Sigmoid colon (tissue), 3 donors: Measurements from ENCODE around the gene WNT7A.

Experiments used
- POLR2A ChIP-seq, 2 donors: fragments of 450-650 bp; IDR thresholded peaks; one replicate each; pipeline ENCODE4 v1.6.1; 2016; ENCODE audit warnings: antibody characterized with exemption in 2 of 2, mild to moderate bottlenecking in 2 of 2, moderate library complexity in 2 of 2
- TF ChIP-seq, protein P1 (sequence below), 4 experiments: fragments of 450-650 bp in 3 of 4; fragments of 200-600 bp in 1 of 4; IDR thresholded peaks; one replicate each; pipeline ENCODE4 v1.5.1; 2016 to 2019; ENCODE audit warnings: antibody characterized with exemption in 4 of 4, mild to moderate bottlenecking in 3 of 4, moderate library complexity in 2 of 4

DNA sequence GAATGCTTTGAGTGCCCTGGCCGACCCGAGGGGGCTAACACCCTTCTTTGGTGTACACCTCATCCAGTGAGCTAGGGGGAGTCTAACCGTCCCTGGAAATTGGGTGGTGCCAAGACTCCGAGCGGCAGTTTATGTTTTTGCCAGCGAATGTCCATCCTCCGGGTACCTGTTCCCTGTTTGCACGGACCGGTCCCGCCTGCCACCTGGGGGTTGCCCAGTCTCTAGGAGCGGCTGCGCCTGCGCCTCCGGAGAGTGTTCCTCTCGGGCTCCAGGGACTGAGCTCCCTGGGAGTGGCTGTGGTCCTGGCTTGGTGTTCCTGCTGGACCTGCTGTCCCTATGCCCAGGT, 913 bp upstream of the WNT7A start:
- no peak for TF ChIP-seq POLR2A (IDR thresholded peaks at IDR 0.05)
- TF ChIP-seq, protein P1, sequence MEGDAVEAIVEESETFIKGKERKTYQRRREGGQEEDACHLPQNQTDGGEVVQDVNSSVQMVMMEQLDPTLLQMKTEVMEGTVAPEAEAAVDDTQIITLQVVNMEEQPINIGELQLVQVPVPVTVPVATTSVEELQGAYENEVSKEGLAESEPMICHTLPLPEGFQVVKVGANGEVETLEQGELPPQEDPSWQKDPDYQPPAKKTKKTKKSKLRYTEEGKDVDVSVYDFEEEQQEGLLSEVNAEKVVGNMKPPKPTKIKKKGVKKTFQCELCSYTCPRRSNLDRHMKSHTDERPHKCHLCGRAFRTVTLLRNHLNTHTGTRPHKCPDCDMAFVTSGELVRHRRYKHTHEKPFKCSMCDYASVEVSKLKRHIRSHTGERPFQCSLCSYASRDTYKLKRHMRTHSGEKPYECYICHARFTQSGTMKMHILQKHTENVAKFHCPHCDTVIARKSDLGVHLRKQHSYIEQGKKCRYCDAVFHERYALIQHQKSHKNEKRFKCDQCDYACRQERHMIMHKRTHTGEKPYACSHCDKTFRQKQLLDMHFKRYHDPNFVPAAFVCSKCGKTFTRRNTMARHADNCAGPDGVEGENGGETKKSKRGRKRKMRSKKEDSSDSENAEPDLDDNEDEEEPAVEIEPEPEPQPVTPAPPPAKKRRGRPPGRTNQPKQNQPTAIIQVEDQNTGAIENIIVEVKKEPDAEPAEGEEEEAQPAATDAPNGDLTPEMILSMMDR (IDR thresholded peaks at IDR 0.05): no peak
